HEK293 (cell line): ENCODE measurements around the gene ISX.

ENCODE experiments used
- CTCF ChIA-PET: fragments of 350-600 bp; formaldehyde crosslinking; extraction: SDS; loops from one replicate; lab custom pipeline; 2021; ENCODE audit warnings: antibody characterized with exemption; lab: Yijun Ruan, JAX
- POLR2A ChIA-PET: fragments of 300-600 bp; formaldehyde crosslinking; extraction: SDS; loops from one replicate; lab custom pipeline; 2020; ENCODE audit warnings: antibody characterized with exemption, inconsistent platforms; lab: Yijun Ruan, JAX
- H3K27ac ChIP-seq: fragments of 200-500 bp; sonication (Bioruptor generic); 2 replicates; pipeline ENCODE4 v1.5.1; 2014; ENCODE audit warnings: low read depth, low read length, control low read depth, inconsistent platforms; ENCODE audit errors: extremely low read depth
- H3K36me3 ChIP-seq, 2 experiments: fragments of 200-500 bp in 1 of 2; sonication (Bioruptor generic) in 1 of 2; 1 replicate in 1 of 2; 2 replicates in 1 of 2; pipeline ENCODE4 v1.5.1; 2014 to 2017; ENCODE audit warnings: inconsistent platforms in 2 of 2, low read length in 2 of 2; ENCODE audit not compliant: control insufficient read depth in 2 of 2, insufficient read depth in 1 of 2
- H3K4me1 ChIP-seq: fragments of 200-500 bp; sonication (Bioruptor generic); 2 replicates; pipeline ENCODE4 v1.5.1; 2014; ENCODE audit warnings: mild to moderate bottlenecking, low read length, inconsistent platforms; ENCODE audit not compliant: control insufficient read depth, insufficient read depth
- H3K4me3 ChIP-seq: 2 replicates; pipeline ENCODE4 v1.5.1; 2011; ENCODE audit warnings: low read depth, mild to moderate bottlenecking, control low read depth, low read length, moderate library complexity
- H3K9me3 ChIP-seq: fragments of 200-500 bp; sonication (Bioruptor generic); 2 replicates; pipeline ENCODE4 v1.5.1; 2014; ENCODE audit warnings: low read depth, low read length, inconsistent platforms; ENCODE audit not compliant: control insufficient read depth, insufficient read depth
- EGR2 ChIP-seq: fragments of 450-650 bp; formaldehyde crosslinking; IDR thresholded peaks from 2 replicates; pipeline ENCODE4 v1.5.1; 2016; ENCODE audit warnings: low read depth, missing biosample characterization, missing genetic modification characterization
- IKZF3 ChIP-seq: fragments of 450-650 bp; IDR thresholded peaks from 2 replicates; pipeline ENCODE4 v1.5.0; 2018; ENCODE audit warnings: missing biosample characterization, mild to moderate bottlenecking, missing genetic modification characterization, moderate library complexity
- KLF10 ChIP-seq: fragments of 450-650 bp; IDR thresholded peaks from 2 replicates; pipeline ENCODE4 v1.5.1; 2018; ENCODE audit warnings: missing biosample characterization, mild to moderate bottlenecking, missing genetic modification characterization
- SCRT1 ChIP-seq: fragments of 450-650 bp; formaldehyde crosslinking; IDR thresholded peaks from 2 replicates; pipeline ENCODE4 v1.5.1; 2016; ENCODE audit warnings: missing biosample characterization, missing genetic modification characterization, borderline replicate concordance
- ZBTB21 ChIP-seq: fragments of 450-650 bp; formaldehyde crosslinking; IDR thresholded peaks from 2 replicates; pipeline ENCODE4 v1.5.1; 2017; ENCODE audit warnings: missing biosample characterization, missing genetic modification characterization
- ZBTB48 ChIP-seq: fragments of 450-650 bp; formaldehyde crosslinking; IDR thresholded peaks from 2 replicates; pipeline ENCODE4 v1.5.1; 2016; ENCODE audit warnings: missing biosample characterization, missing genetic modification characterization
- ZNF112 ChIP-seq: fragments of 450-650 bp; formaldehyde crosslinking; IDR thresholded peaks from 2 replicates; pipeline ENCODE4 v1.5.0; 2017; ENCODE audit warnings: missing biosample characterization, missing genetic modification characterization
- ZNF133 ChIP-seq: fragments of 450-650 bp; formaldehyde crosslinking; IDR thresholded peaks from 2 replicates; pipeline ENCODE4 v1.5.1; 2016; ENCODE audit warnings: missing biosample characterization, missing genetic modification characterization
- ZNF140 ChIP-seq: fragments of 450-650 bp; formaldehyde crosslinking; IDR thresholded peaks from 2 replicates; pipeline ENCODE4 v1.5.1; 2016; ENCODE audit warnings: missing biosample characterization, missing genetic modification characterization
- ZNF174 ChIP-seq: fragments of 450-650 bp; formaldehyde crosslinking; IDR thresholded peaks from 2 replicates; pipeline ENCODE4 v1.5.0; 2017; ENCODE audit warnings: missing biosample characterization, mild to moderate bottlenecking, missing genetic modification characterization
- ZNF202 ChIP-seq: fragments of 450-650 bp; formaldehyde crosslinking; IDR thresholded peaks from 2 replicates; pipeline ENCODE4 v1.5.1; 2016; ENCODE audit warnings: missing biosample characterization, missing genetic modification characterization, borderline replicate concordance
- ZNF211 ChIP-seq: fragments of 450-650 bp; formaldehyde crosslinking; IDR thresholded peaks from 2 replicates; pipeline ENCODE4 v1.5.1; 2016; ENCODE audit warnings: low read depth, missing biosample characterization, missing genetic modification characterization
- ZNF23 ChIP-seq: fragments of 450-650 bp; formaldehyde crosslinking; IDR thresholded peaks from 2 replicates; pipeline ENCODE4 v1.5.1; 2016; ENCODE audit warnings: missing biosample characterization, missing genetic modification characterization, borderline replicate concordance
- ZNF274 ChIP-seq, 2 experiments: fragments of 200-500 bp in 1 of 2; fragments of 450-650 bp in 1 of 2; sonication (Bioruptor generic) in 1 of 2; formaldehyde crosslinking in 1 of 2; IDR thresholded peaks; 2 replicates each; pipeline versions ENCODE4 v1.5.1 to v1.6.1; 2014 to 2016; ENCODE audit warnings: borderline replicate concordance in 1 of 2, inconsistent platforms in 1 of 2, low read length in 1 of 2, missing biosample characterization in 1 of 2, missing genetic modification characterization in 1 of 2
- ZNF302 ChIP-seq: fragments of 450-650 bp; formaldehyde crosslinking; IDR thresholded peaks from 2 replicates; pipeline ENCODE4 v1.5.1; 2016; ENCODE audit warnings: missing biosample characterization, missing genetic modification characterization, low read depth
- ZNF37A ChIP-seq: fragments of 450-650 bp; IDR thresholded peaks from 2 replicates; pipeline ENCODE4 v1.5.1; 2018; ENCODE audit warnings: missing biosample characterization, missing genetic modification characterization
- ZNF501 ChIP-seq: fragments of 450-650 bp; formaldehyde crosslinking; IDR thresholded peaks from 2 replicates; pipeline ENCODE4 v1.5.1; 2016; ENCODE audit warnings: missing biosample characterization, missing genetic modification characterization
- ZNF561 ChIP-seq: fragments of 450-650 bp; IDR thresholded peaks from 2 replicates; pipeline ENCODE4 v1.5.1; 2018; ENCODE audit warnings: missing biosample characterization, missing genetic modification characterization, borderline replicate concordance
- ZNF626 ChIP-seq: fragments of 450-650 bp; sonication (Bioruptor Pico); formaldehyde crosslinking; IDR thresholded peaks from 2 replicates; pipeline ENCODE4 v1.5.1; 2018; ENCODE audit warnings: missing biosample characterization, missing genetic modification characterization, inconsistent platforms
- ZNF629 ChIP-seq: fragments of 450-650 bp; formaldehyde crosslinking; IDR thresholded peaks from 2 replicates; pipeline ENCODE4 v1.5.1; 2017; ENCODE audit warnings: missing biosample characterization, missing genetic modification characterization
- ZNF660 ChIP-seq: fragments of 450-650 bp; IDR thresholded peaks from 2 replicates; pipeline ENCODE4 v1.5.1; 2018; ENCODE audit warnings: missing biosample characterization, mild to moderate bottlenecking, missing genetic modification characterization
- ZNF670 ChIP-seq: fragments of 450-650 bp; formaldehyde crosslinking; IDR thresholded peaks from 2 replicates; pipeline ENCODE4 v1.5.1; 2016; ENCODE audit warnings: missing biosample characterization, missing genetic modification characterization, low read depth
- ZNF707 ChIP-seq: fragments of 450-650 bp; formaldehyde crosslinking; IDR thresholded peaks from 2 replicates; pipeline ENCODE4 v1.5.1; 2016; ENCODE audit warnings: missing biosample characterization, missing genetic modification characterization
- ZNF837 ChIP-seq: fragments of 450-650 bp; formaldehyde crosslinking; IDR thresholded peaks from 2 replicates; pipeline ENCODE4 v1.5.1; 2016; ENCODE audit warnings: missing biosample characterization, missing genetic modification characterization
- TF ChIP-seq, protein P1 (sequence below): fragments of 450-650 bp; formaldehyde crosslinking; IDR thresholded peaks from 2 replicates; pipeline ENCODE4 v1.5.1; 2016; ENCODE audit warnings: missing biosample characterization, missing genetic modification characterization
- TF ChIP-seq, protein P2 (sequence below): fragments of 450-650 bp; formaldehyde crosslinking; IDR thresholded peaks from 2 replicates; pipeline ENCODE4 v1.5.1; 2016; ENCODE audit warnings: missing biosample characterization, missing genetic modification characterization
- TF ChIP-seq, protein P3 (sequence below): fragments of 450-650 bp; formaldehyde crosslinking; IDR thresholded peaks from 2 replicates; pipeline ENCODE4 v1.5.1; 2016; ENCODE audit warnings: missing biosample characterization, missing genetic modification characterization

ISX gene

DNA sequence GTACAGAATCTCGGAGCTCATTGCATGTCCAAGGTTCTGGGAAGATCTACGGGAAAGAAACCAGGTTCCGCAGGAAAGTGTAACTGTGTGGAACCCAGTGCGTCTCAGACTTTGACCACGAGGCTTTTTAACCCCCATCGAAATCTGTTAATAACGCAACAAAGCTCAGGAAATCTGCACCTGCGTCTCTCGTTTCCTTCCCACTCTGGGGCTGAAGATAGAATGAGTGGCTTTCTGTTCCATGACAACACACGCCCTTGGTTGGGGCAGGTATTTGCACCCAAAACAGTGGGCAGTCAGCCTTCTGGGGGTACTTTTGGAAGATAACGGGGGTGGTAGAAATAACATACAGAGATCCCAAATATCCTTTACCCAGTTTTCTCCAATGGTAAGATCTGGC, 38.5 kb downstream of the ISX start (continued):
- no peak for TF ChIP-seq ZNF561 (tag by site-specific recombination)

DNA sequence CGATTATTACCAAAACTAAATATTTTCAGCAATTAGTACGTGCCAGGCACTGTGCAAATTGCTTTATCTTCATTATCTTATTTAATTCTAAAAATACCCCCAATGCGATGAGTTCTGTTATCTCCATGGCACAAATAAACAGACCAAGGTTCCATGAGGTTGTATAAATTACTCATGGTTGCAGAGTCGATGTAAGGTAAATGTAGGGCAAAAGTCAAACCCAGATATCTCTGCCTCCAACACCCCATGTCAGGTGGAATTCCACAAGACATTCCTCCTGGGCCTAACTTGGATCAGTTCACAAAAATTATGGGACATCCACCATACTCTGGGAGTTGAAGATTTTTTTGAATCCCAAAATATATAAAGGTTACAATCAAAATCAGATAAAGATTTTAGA, 43.7 kb downstream of the ISX start:
- POLR2A ChIA-PET = no interaction called here
- TF ChIP-seq KLF10 (tag by site-specific recombination) = no peak
- no peak for TF ChIP-seq IKZF3 (tag by site-specific recombination)
- TF ChIP-seq ZNF501 (tag by site-specific recombination) = no peak
- no peak for TF ChIP-seq ZBTB48 (tag by site-specific recombination)
- no peak for TF ChIP-seq ZNF140
- TF ChIP-seq ZNF37A (tag by site-specific recombination) = no peak
- TF ChIP-seq ZNF626 (tag by site-specific recombination) = no peak
- TF ChIP-seq, protein P1, sequence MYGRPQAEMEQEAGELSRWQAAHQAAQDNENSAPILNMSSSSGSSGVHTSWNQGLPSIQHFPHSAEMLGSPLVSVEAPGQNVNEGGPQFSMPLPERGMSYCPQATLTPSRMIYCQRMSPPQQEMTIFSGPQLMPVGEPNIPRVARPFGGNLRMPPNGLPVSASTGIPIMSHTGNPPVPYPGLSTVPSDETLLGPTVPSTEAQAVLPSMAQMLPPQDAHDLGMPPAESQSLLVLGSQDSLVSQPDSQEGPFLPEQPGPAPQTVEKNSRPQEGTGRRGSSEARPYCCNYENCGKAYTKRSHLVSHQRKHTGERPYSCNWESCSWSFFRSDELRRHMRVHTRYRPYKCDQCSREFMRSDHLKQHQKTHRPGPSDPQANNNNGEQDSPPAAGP = no peak
- TF ChIP-seq ZNF211 (tag by site-specific recombination) = no peak
- no peak for TF ChIP-seq EGR2 (tag by site-specific recombination)
- no peak for TF ChIP-seq ZNF561 (tag by site-specific recombination)
- TF ChIP-seq ZNF302 (tag by site-specific recombination) = no peak
- no peak for TF ChIP-seq ZNF707

DNA sequence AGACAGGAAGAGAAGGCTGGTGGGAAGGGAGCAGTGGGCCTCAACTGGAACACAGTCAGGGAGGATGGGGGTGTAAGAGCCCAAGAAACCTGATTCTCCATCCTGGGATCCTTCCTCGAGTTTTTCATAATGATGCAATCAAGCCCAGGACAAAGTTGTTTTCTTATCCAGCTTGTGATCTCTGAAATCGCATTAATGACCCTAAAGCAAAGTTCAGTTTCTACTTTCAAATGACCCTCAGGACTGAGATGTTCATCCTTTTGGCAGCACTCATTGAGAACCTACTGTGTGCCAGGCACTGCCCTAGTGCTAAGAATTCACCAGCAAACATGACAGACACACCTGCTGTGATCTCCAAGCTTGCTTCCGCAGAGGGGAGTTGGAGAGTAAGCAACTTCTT, 45.3 kb downstream of the ISX start:
- ChIA-PET POLR2A (no interaction called here), CTCF (no interaction called here)
- H3K9me3 ChIP-seq = no peaks in the 10 kb centered on the region; the same call in 1 of the 2 replicates
- H3K36me3 ChIP-seq = no peaks in the 10 kb centered on the region
- TF ChIP-seq, protein P2, sequence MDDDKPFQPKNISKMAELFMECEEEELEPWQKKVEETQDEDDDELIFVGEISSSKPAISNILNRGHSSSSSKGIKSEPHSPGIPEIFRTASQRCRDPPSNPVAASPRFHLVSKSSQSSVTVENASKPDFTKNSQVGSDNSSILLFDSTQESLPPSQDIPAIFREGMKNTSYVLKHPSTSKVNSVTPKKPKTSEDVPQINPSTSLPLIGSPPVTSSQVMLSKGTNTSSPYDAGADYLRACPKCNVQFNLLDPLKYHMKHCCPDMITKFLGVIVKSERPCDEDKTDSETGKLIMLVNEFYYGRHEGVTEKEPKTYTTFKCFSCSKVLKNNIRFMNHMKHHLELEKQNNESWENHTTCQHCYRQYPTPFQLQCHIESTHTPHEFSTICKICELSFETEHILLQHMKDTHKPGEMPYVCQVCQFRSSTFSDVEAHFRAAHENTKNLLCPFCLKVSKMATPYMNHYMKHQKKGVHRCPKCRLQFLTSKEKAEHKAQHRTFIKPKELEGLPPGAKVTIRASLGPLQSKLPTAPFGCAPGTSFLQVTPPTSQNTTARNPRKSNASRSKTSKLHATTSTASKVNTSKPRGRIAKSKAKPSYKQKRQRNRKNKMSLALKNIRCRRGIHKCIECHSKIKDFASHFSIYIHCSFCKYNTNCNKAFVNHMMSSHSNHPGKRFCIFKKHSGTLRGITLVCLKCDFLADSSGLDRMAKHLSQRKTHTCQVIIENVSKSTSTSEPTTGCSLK = no peak
- TF ChIP-seq ZNF629 (tag by site-specific recombination) = no peak
- no peak for TF ChIP-seq ZNF23 (tag by site-specific recombination)
- no peak for TF ChIP-seq ZNF202 (tag by site-specific recombination)
- TF ChIP-seq ZNF174 (tag by site-specific recombination) = no peak
- no peak for TF ChIP-seq ZNF274 (IDR thresholded peaks at IDR 0.05; ENCODE audit: low read length)
- TF ChIP-seq ZNF274 (tag by site-specific recombination; IDR thresholded peaks at IDR 0.05; ENCODE audit: borderline replicate concordance) = no peak
- no peak for TF ChIP-seq ZNF660 (tag by site-specific recombination)
- TF ChIP-seq KLF10 (tag by site-specific recombination) = no peak
- TF ChIP-seq, protein P3, sequence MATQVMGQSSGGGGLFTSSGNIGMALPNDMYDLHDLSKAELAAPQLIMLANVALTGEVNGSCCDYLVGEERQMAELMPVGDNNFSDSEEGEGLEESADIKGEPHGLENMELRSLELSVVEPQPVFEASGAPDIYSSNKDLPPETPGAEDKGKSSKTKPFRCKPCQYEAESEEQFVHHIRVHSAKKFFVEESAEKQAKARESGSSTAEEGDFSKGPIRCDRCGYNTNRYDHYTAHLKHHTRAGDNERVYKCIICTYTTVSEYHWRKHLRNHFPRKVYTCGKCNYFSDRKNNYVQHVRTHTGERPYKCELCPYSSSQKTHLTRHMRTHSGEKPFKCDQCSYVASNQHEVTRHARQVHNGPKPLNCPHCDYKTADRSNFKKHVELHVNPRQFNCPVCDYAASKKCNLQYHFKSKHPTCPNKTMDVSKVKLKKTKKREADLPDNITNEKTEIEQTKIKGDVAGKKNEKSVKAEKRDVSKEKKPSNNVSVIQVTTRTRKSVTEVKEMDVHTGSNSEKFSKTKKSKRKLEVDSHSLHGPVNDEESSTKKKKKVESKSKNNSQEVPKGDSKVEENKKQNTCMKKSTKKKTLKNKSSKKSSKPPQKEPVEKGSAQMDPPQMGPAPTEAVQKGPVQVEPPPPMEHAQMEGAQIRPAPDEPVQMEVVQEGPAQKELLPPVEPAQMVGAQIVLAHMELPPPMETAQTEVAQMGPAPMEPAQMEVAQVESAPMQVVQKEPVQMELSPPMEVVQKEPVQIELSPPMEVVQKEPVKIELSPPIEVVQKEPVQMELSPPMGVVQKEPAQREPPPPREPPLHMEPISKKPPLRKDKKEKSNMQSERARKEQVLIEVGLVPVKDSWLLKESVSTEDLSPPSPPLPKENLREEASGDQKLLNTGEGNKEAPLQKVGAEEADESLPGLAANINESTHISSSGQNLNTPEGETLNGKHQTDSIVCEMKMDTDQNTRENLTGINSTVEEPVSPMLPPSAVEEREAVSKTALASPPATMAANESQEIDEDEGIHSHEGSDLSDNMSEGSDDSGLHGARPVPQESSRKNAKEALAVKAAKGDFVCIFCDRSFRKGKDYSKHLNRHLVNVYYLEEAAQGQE (tag by site-specific recombination) = no peak
- TF ChIP-seq SCRT1 = no peak
- no peak for TF ChIP-seq ZNF670 (tag by site-specific recombination)
- TF ChIP-seq ZNF837 (tag by site-specific recombination) = no peak
- no peak for TF ChIP-seq ZNF302 (tag by site-specific recombination)
- TF ChIP-seq ZNF133 = no peak
- no peak for TF ChIP-seq ZBTB21
- no peak for TF ChIP-seq ZNF112 (tag by site-specific recombination)
- H3K4me3 ChIP-seq = no peak overlapping the region
- H3K27ac ChIP-seq = no peak overlapping the region
- H3K4me1 ChIP-seq = no peaks in the 10 kb centered on the region

More for the DNA sequence above, 43.7 kb downstream of the ISX start:
- CTCF ChIA-PET = no interaction called here
- H3K4me3 ChIP-seq = no peak overlapping the region
- no peaks in the 10 kb centered on the region for H3K36me3 ChIP-seq
- H3K27ac ChIP-seq = no peak overlapping the region
- H3K4me1 ChIP-seq = no peaks in the 10 kb centered on the region
- H3K9me3 ChIP-seq = no peaks in the 10 kb centered on the region; the same call in 1 of the 2 replicates
